ENCODE measurements around the gene ENTPD7. TPM values are rescaled to one million over a fixed set of nuclear protein-coding genes. Genes with fewer than 3 reads are reported as not detected.

ENTPD7 gene
- total and polyA plus RNA-seq, 8 donors = 1.2 to 36.2 (median 12.2) TPM; not detected in 1

DNA sequence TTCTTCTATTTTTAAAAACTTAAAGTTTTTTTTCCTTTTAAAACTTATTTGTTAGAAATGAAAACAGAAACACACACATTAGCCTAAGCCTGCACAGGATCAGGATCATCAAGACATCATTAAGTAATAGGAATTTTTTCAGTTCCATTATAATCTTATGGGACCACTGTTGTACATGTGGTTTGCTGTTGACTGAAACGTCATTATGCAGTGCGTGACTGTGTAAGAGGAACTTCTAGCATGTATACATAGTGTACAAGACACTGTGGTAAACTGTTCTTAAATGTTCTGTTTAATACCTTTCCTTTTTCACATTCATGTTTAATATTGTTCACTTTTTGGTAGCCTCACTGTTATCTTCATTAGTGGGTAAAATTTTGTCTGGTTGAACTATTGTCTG is 12.1 kb downstream of the ENTPD7 start:
- TF ChIP-seq POLR2AphosphoS5 (IDR thresholded peaks at IDR 0.05) = no peak
- no peak for TF ChIP-seq CTCF (IDR thresholded peaks at IDR 0.05)
- no peak for TF ChIP-seq POLR2A (IDR thresholded peaks at IDR 0.05)
- no peak for TF ChIP-seq EP300 (IDR thresholded peaks at IDR 0.05)
- no peaks in the 10 kb centered on the region for H3K9me3 ChIP-seq
- no peak overlapping the region for H3K27ac ChIP-seq
- H3K36me3 ChIP-seq = peaks cover 0 to 29% (median 20%) of the 10 kb centered on the region in 4 donors
- H3K4me3 ChIP-seq = no peak overlapping the region
- no peaks in the 10 kb centered on the region for H3K27me3 ChIP-seq
- intact Hi-C loops (cut with DNase I; ENCODE audit: low total_unique reads) = no loop called here
- peaks cover 0 to 21% (median 10%) of the 10 kb centered on the region in 4 donors for H3K4me1 ChIP-seq
- 83 to 93% (median 89%) methylated on average over 2 of the region's 2 CpGs for WGBS, 5 donors
- no peak for DNase-seq

DNA sequence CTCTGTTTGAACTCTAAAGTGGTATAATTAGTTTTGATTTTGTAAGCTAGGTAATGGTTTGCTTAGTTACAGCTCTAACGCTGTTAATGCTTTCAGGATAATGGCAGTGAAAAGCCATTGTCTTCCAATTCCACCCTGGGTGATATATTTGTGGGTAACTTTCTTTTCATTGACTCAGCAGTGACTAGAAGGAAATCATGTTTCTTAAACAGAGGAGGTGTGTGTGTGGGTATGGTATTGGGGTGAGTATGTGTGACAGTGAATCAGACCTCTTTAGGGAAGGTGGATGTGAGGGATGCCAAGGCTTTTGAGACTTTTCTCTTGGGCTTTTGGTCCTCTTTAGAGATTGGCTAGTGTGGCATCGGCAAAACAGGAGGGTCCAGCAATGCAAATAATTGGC is 13.6 kb downstream of the ENTPD7 start:
- WGBS, 5 donors = 93 to 97% (median 95%) methylated on average over 2 of the region's 2 CpGs
- Histone ChIP-seq H3K9me3 (no peaks in the 10 kb centered on the region), H3K4me3 (no peak overlapping the region)

DNA sequence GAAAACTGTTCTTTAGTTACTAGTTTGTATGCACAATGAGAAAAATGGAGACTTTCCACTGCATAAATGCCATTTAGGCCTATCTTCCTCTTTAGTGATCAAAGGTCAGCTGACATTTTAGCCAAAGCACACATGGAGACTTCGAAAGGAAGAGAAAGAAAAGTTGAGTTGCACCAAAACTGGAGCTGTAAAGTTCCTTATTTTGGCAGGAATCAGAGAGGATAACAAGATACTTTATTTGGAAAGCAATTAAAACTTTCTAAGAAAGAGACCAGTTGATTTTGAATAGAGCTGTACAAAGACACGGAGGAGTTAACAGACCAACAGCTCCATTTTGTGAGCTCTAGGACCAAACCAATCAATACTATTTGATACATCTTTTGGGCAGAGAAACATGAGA is 14.2 kb downstream of the ENTPD7 start:
- Histone ChIP-seq H3K27me3 (no peaks in the 10 kb centered on the region), H3K9me3 (no peaks in the 10 kb centered on the region), H3K4me3 (no peak overlapping the region), H3K4me1 (peaks cover 0 to 21% (median 0%) of the 10 kb centered on the region in 4 donors), H3K27ac (no peak overlapping the region), H3K36me3 (peaks cover 0 to 26% (median 13%) of the 10 kb centered on the region in 4 donors)
- intact Hi-C loops (cut with DNase I; ENCODE audit: low total_unique reads) = no loop called here
- 37 to 67% (median 43%) methylated on average over 2 of the region's 2 CpGs for WGBS, 5 donors
- TF ChIP-seq EP300 (IDR thresholded peaks at IDR 0.05) (no peak), CTCF (IDR thresholded peaks at IDR 0.05) (no peak), POLR2AphosphoS5 (IDR thresholded peaks at IDR 0.05) (no peak), POLR2A (IDR thresholded peaks at IDR 0.05) (no peak)
- no peak for DNase-seq

More for the DNA sequence above, 13.6 kb downstream of the ENTPD7 start:
- H3K27me3 ChIP-seq = no peaks in the 10 kb centered on the region
- intact Hi-C loops (cut with DNase I; ENCODE audit: low total_unique reads) = no loop called here
- peaks cover 0 to 24% (median 15%) of the 10 kb centered on the region in 4 donors for H3K36me3 ChIP-seq
- no peak for TF ChIP-seq EP300 (IDR thresholded peaks at IDR 0.05)
- TF ChIP-seq CTCF (IDR thresholded peaks at IDR 0.05) = no peak
- TF ChIP-seq POLR2AphosphoS5 (IDR thresholded peaks at IDR 0.05) = no peak
- TF ChIP-seq POLR2A (IDR thresholded peaks at IDR 0.05) = no peak
- peaks cover 0 to 21% (median 0%) of the 10 kb centered on the region in 4 donors for H3K4me1 ChIP-seq
- H3K27ac ChIP-seq = no peak overlapping the region
- DNase-seq = no peak

DNA sequence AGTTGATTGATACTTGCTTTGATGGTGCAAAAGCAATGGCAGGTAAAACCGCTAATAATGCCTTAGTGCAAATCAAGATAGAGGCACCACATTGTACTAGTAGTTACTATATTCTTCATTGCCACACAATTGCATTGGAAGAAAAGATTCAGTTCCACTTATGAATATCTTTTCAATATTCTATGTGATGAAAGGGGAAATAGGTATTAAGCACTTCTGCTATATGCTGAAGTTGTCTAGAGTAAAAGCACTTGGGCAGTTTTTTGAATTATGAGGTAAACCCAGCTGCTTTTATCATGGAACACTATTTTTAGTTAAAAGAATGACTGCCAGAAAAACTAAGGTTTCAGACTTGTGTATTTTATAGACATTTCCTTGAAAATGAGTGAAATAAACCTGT is 15.5 kb downstream of the ENTPD7 start:
- Histone ChIP-seq H3K9me3 (no peaks in the 10 kb centered on the region), H3K36me3 (peaks cover 2 to 30% (median 15%) of the 10 kb centered on the region in 4 donors), H3K4me3 (no peak overlapping the region), H3K27ac (no peak overlapping the region), H3K27me3 (no peaks in the 10 kb centered on the region), H3K4me1 (peaks cover 0 to 21% (median 0%) of the 10 kb centered on the region in 4 donors)
- TF ChIP-seq EP300 (IDR thresholded peaks at IDR 0.05) (no peak), CTCF (IDR thresholded peaks at IDR 0.05) (no peak), POLR2A (IDR thresholded peaks at IDR 0.05) (no peak), POLR2AphosphoS5 (IDR thresholded peaks at IDR 0.05) (no peak)
- 85 to 94% (median 89%) methylated on average over 1 of the region's 1 CpG for WGBS, 5 donors
- intact Hi-C loops (cut with DNase I; ENCODE audit: low total_unique reads) = no loop called here
- DNase-seq = no peak

Measured in stomach (tissue), 9 donors.